HEK293 (cell line): ENCODE data around the gene WRNIP1.

Experiments
- FEZF1 ChIP-seq: fragments of 450-650 bp; formaldehyde crosslinking; IDR thresholded peaks from 2 replicates; pipeline ENCODE4 v1.5.1; 2016; ENCODE audit warnings: missing biosample characterization, missing genetic modification characterization
- KLF10 ChIP-seq: fragments of 450-650 bp; IDR thresholded peaks from 2 replicates; pipeline ENCODE4 v1.5.1; 2018; ENCODE audit warnings: missing biosample characterization, mild to moderate bottlenecking, missing genetic modification characterization
- MYNN ChIP-seq: fragments of 450-650 bp; formaldehyde crosslinking; IDR thresholded peaks from 2 replicates; pipeline ENCODE4 v1.5.1; 2016; ENCODE audit warnings: missing biosample characterization, missing genetic modification characterization, borderline replicate concordance
- SETDB1 ChIP-seq: IDR thresholded peaks from one replicate; pipeline ENCODE4 v1.6.1; 2017; ENCODE audit warnings: mild to moderate bottlenecking, low read length, moderate library complexity, mixed read lengths; ENCODE audit not compliant: insufficient read length
- ZBTB17 ChIP-seq: fragments of 450-650 bp; formaldehyde crosslinking; IDR thresholded peaks from 2 replicates; pipeline ENCODE4 v1.5.1; 2016; ENCODE audit warnings: missing biosample characterization, missing genetic modification characterization
- ZBTB20 ChIP-seq: fragments of 450-650 bp; formaldehyde crosslinking; IDR thresholded peaks from 2 replicates; pipeline ENCODE4 v1.5.1; 2016; ENCODE audit warnings: missing biosample characterization, missing genetic modification characterization
- ZBTB21 ChIP-seq: fragments of 450-650 bp; formaldehyde crosslinking; IDR thresholded peaks from 2 replicates; pipeline ENCODE4 v1.5.1; 2017; ENCODE audit warnings: missing biosample characterization, missing genetic modification characterization
- ZBTB7A ChIP-seq: fragments of 450-650 bp; formaldehyde crosslinking; IDR thresholded peaks from 2 replicates; pipeline ENCODE4 v1.5.1; 2016; ENCODE audit warnings: low read depth, missing biosample characterization, missing genetic modification characterization
- ZEB2 ChIP-seq: fragments of 450-650 bp; formaldehyde crosslinking; IDR thresholded peaks from 2 replicates; pipeline ENCODE4 v1.5.1; 2016; ENCODE audit warnings: missing biosample characterization, missing genetic modification characterization
- ZNF132 ChIP-seq: fragments of 450-650 bp; formaldehyde crosslinking; IDR thresholded peaks from 2 replicates; pipeline ENCODE4 v1.5.1; 2017; ENCODE audit warnings: missing biosample characterization, missing genetic modification characterization, borderline replicate concordance
- ZNF174 ChIP-seq: fragments of 450-650 bp; formaldehyde crosslinking; IDR thresholded peaks from 2 replicates; pipeline ENCODE4 v1.5.0; 2017; ENCODE audit warnings: missing biosample characterization, mild to moderate bottlenecking, missing genetic modification characterization
- ZNF223 ChIP-seq: fragments of 450-650 bp; formaldehyde crosslinking; IDR thresholded peaks from 2 replicates; pipeline ENCODE4 v1.5.1; 2016; ENCODE audit warnings: missing biosample characterization, missing genetic modification characterization
- ZNF239 ChIP-seq: fragments of 450-650 bp; formaldehyde crosslinking; IDR thresholded peaks from 2 replicates; pipeline ENCODE4 v1.5.1; 2016; ENCODE audit warnings: missing biosample characterization, missing genetic modification characterization
- ZNF274 ChIP-seq, 2 experiments: fragments of 200-500 bp in 1 of 2; fragments of 450-650 bp in 1 of 2; sonication (Bioruptor generic) in 1 of 2; formaldehyde crosslinking in 1 of 2; IDR thresholded peaks; 2 replicates each; pipeline versions ENCODE4 v1.5.1 to v1.6.1; 2014 to 2016; ENCODE audit warnings: borderline replicate concordance in 1 of 2, inconsistent platforms in 1 of 2, low read length in 1 of 2, missing biosample characterization in 1 of 2, missing genetic modification characterization in 1 of 2
- ZNF350 ChIP-seq: fragments of 450-650 bp; formaldehyde crosslinking; IDR thresholded peaks from 2 replicates; pipeline ENCODE4 v1.5.0; 2017; ENCODE audit warnings: missing biosample characterization, mild to moderate bottlenecking, missing genetic modification characterization
- ZNF391 ChIP-seq: fragments of 450-650 bp; formaldehyde crosslinking; IDR thresholded peaks from 2 replicates; pipeline ENCODE4 v1.5.1; 2016; ENCODE audit warnings: low read depth, missing biosample characterization, missing genetic modification characterization, borderline replicate concordance
- ZNF501 ChIP-seq: fragments of 450-650 bp; formaldehyde crosslinking; IDR thresholded peaks from 2 replicates; pipeline ENCODE4 v1.5.1; 2016; ENCODE audit warnings: missing biosample characterization, missing genetic modification characterization
- ZNF621 ChIP-seq: fragments of 450-650 bp; formaldehyde crosslinking; IDR thresholded peaks from 2 replicates; pipeline ENCODE4 v1.5.1; 2017; ENCODE audit warnings: missing biosample characterization, missing genetic modification characterization
- ZNF654 ChIP-seq: fragments of 450-650 bp; formaldehyde crosslinking; IDR thresholded peaks from 2 replicates; pipeline ENCODE4 v1.5.1; 2016; ENCODE audit warnings: low read depth, missing biosample characterization, missing genetic modification characterization
- ZNF701 ChIP-seq: fragments of 450-650 bp; formaldehyde crosslinking; IDR thresholded peaks from 2 replicates; pipeline ENCODE4 v1.5.1; 2016; ENCODE audit warnings: missing biosample characterization, missing genetic modification characterization
- ZNF777 ChIP-seq: fragments of 450-650 bp; formaldehyde crosslinking; IDR thresholded peaks from 2 replicates; pipeline ENCODE4 v1.5.1; 2017; ENCODE audit warnings: missing biosample characterization, missing genetic modification characterization, borderline replicate concordance
- ZSCAN23 ChIP-seq: fragments of 450-650 bp; formaldehyde crosslinking; IDR thresholded peaks from 2 replicates; pipeline ENCODE4 v1.5.1; 2016; ENCODE audit warnings: missing biosample characterization, missing genetic modification characterization
- ZSCAN30 ChIP-seq: fragments of 450-650 bp; IDR thresholded peaks from 2 replicates; pipeline ENCODE4 v1.5.1; 2018; ENCODE audit warnings: missing biosample characterization, mild to moderate bottlenecking, missing genetic modification characterization, moderate library complexity
- TF ChIP-seq, protein P1 (sequence below): fragments of 450-650 bp; formaldehyde crosslinking; IDR thresholded peaks from 2 replicates; pipeline ENCODE4 v1.5.1; 2017; ENCODE audit warnings: missing biosample characterization, mild to moderate bottlenecking, missing genetic modification characterization, moderate library complexity
- TF ChIP-seq, protein P2 (sequence below): fragments of 450-650 bp; formaldehyde crosslinking; IDR thresholded peaks from 2 replicates; pipeline ENCODE4 v1.5.1; 2016; ENCODE audit warnings: missing biosample characterization, missing genetic modification characterization
- TF ChIP-seq, protein P3 (sequence below): fragments of 450-650 bp; formaldehyde crosslinking; conservative IDR thresholded peaks from 2 replicates; pipeline ENCODE4 v1.5.1; 2016; ENCODE audit warnings: low read depth, missing biosample characterization, missing genetic modification characterization
- TF ChIP-seq, protein P4 (sequence below): fragments of 450-650 bp; formaldehyde crosslinking; IDR thresholded peaks from 2 replicates; pipeline ENCODE4 v1.5.1; 2016; ENCODE audit warnings: missing biosample characterization, missing genetic modification characterization
- TF ChIP-seq, protein P5 (sequence below): fragments of 450-650 bp; formaldehyde crosslinking; IDR thresholded peaks from 2 replicates; pipeline ENCODE4 v1.5.1; 2016; ENCODE audit warnings: missing biosample characterization, missing genetic modification characterization
- TF ChIP-seq, protein P6 (sequence below): fragments of 450-650 bp; formaldehyde crosslinking; IDR thresholded peaks from 2 replicates; pipeline ENCODE4 v1.5.1; 2017; ENCODE audit warnings: missing biosample characterization, missing genetic modification characterization

The WRNIP1 gene

DNA sequence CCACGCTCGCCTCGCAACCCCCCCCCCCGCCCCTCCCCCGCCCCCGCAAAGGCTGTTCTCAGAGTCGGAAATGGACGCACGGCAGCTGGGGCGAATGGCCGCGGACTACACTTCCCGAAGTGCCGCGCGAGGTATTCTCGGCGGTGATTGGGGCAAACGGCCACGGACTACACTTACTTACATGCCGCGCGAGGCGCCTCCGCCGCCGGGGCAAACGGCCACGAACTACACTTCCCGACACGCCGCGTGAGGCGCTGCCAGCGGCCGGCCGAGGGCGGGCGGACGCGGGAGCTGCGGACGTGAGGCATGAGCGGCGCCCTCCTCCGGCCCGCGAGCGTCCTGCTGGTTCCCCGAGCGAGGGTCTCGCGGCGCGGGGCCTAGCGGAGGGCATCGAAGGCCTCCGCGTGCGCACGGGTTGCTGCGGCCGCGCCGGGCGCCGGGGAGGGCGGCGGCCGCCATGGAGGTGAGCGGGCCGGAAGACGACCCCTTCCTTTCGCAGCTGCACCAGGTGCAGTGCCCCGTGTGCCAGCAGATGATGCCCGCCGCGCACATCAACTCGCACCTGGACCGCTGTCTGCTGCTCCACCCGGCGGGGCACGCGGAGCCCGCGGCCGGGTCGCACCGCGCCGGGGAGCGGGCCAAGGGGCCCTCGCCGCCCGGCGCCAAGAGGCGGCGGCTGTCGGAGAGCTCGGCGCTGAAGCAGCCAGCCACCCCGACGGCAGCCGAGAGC lies at the start of gene WRNIP1 (continued):
- TF ChIP-seq ZNF350, result no peak
- peak; percentile 48 for TF ChIP-seq ZBTB17 (tag by site-specific recombination)
- TF ChIP-seq ZNF174, result no peak
- no peak for TF ChIP-seq ZNF239 (tag by site-specific recombination)
- no peak for TF ChIP-seq ZNF501 (tag by site-specific recombination)
- TF ChIP-seq FEZF1 (tag by site-specific recombination), result no peak
- no peak for TF ChIP-seq ZNF274 (IDR thresholded peaks at IDR 0.05; ENCODE audit: low read length)
- TF ChIP-seq ZNF274 (tag by site-specific recombination; IDR thresholded peaks at IDR 0.05; ENCODE audit: borderline replicate concordance), result no peak
- TF ChIP-seq ZBTB20 (tag by site-specific recombination), result peak; percentile 81
- no peak for TF ChIP-seq MYNN (tag by site-specific recombination)
- TF ChIP-seq, protein P1, sequence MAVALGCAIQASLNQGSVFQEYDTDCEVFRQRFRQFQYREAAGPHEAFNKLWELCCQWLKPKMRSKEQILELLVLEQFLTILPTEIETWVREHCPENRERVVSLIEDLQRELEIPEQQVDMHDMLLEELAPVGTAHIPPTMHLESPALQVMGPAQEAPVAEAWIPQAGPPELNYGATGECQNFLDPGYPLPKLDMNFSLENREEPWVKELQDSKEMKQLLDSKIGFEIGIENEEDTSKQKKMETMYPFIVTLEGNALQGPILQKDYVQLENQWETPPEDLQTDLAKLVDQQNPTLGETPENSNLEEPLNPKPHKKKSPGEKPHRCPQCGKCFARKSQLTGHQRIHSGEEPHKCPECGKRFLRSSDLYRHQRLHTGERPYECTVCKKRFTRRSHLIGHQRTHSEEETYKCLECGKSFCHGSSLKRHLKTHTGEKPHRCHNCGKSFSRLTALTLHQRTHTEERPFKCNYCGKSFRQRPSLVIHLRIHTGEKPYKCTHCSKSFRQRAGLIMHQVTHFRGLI (tag by site-specific recombination), result no peak
- TF ChIP-seq, protein P2, sequence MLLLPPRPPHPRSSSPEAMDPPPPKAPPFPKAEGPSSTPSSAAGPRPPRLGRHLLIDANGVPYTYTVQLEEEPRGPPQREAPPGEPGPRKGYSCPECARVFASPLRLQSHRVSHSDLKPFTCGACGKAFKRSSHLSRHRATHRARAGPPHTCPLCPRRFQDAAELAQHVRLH (tag by site-specific recombination), result no peak
- TF ChIP-seq KLF10, result 0 out of 2 replicates have a peak, but pooled peaks have one; percentile 15
- no peak for TF ChIP-seq ZBTB7A
- TF ChIP-seq SETDB1, result no peak
- TF ChIP-seq ZNF777 (tag by site-specific recombination), result no peak
- TF ChIP-seq, protein P3, sequence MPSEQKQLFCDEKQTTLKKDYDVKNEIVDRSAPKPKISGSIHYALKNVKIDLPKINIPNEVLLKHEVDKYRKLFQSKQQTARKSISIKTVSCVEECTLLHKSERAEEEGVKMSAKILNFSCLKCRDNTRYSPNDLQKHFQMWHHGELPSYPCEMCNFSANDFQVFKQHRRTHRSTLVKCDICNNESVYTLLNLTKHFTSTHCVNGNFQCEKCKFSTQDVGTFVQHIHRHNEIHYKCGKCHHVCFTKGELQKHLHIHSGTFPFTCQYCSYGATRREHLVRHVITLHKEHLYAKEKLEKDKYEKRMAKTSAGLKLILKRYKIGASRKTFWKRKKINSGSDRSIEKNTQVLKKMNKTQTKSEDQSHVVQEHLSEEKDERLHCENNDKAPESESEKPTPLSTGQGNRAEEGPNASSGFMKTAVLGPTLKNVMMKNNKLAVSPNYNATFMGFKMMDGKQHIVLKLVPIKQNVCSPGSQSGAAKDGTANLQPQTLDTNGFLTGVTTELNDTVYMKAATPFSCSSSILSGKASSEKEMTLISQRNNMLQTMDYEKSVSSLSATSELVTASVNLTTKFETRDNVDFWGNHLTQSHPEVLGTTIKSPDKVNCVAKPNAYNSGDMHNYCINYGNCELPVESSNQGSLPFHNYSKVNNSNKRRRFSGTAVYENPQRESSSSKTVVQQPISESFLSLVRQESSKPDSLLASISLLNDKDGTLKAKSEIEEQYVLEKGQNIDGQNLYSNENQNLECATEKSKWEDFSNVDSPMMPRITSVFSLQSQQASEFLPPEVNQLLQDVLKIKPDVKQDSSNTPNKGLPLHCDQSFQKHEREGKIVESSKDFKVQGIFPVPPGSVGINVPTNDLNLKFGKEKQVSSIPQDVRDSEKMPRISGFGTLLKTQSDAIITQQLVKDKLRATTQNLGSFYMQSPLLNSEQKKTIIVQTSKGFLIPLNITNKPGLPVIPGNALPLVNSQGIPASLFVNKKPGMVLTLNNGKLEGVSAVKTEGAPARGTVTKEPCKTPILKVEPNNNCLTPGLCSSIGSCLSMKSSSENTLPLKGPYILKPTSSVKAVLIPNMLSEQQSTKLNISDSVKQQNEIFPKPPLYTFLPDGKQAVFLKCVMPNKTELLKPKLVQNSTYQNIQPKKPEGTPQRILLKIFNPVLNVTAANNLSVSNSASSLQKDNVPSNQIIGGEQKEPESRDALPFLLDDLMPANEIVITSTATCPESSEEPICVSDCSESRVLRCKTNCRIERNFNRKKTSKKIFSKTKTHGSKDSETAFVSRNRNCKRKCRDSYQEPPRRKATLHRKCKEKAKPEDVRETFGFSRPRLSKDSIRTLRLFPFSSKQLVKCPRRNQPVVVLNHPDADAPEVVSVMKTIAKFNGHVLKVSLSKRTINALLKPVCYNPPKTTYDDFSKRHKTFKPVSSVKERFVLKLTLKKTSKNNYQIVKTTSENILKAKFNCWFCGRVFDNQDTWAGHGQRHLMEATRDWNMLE (tag by site-specific recombination), result no peak
- TF ChIP-seq ZNF223, result no peak
- no peak for TF ChIP-seq ZNF391 (tag by site-specific recombination)
- TF ChIP-seq, protein P4, sequence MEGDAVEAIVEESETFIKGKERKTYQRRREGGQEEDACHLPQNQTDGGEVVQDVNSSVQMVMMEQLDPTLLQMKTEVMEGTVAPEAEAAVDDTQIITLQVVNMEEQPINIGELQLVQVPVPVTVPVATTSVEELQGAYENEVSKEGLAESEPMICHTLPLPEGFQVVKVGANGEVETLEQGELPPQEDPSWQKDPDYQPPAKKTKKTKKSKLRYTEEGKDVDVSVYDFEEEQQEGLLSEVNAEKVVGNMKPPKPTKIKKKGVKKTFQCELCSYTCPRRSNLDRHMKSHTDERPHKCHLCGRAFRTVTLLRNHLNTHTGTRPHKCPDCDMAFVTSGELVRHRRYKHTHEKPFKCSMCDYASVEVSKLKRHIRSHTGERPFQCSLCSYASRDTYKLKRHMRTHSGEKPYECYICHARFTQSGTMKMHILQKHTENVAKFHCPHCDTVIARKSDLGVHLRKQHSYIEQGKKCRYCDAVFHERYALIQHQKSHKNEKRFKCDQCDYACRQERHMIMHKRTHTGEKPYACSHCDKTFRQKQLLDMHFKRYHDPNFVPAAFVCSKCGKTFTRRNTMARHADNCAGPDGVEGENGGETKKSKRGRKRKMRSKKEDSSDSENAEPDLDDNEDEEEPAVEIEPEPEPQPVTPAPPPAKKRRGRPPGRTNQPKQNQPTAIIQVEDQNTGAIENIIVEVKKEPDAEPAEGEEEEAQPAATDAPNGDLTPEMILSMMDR, result peak; percentile 84
- no peak for TF ChIP-seq ZBTB21
- no peak for TF ChIP-seq ZSCAN23 (tag by site-specific recombination)
- TF ChIP-seq ZNF621 (tag by site-specific recombination), result no peak
- TF ChIP-seq ZNF132, result no peak
- no peak for TF ChIP-seq ZNF654 (tag by site-specific recombination)
- TF ChIP-seq, protein P5, sequence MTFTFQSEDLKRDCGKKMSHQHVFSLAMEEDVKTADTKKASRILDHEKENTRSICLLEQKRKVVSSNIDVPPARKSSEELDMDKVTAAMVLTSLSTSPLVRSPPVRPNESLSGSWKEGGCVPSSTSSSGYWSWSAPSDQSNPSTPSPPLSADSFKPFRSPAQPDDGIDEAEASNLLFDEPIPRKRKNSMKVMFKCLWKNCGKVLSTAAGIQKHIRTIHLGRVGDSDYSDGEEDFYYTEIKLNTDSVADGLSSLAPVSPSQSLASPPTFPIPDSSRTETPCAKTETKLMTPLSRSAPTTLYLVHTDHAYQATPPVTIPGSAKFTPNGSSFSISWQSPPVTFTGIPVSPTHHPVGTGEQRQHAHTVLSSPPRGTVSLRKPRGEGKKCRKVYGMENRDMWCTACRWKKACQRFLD, result no peak
- TF ChIP-seq ZSCAN30 (tag by site-specific recombination), result peak; percentile 90
- TF ChIP-seq ZNF701 (tag by site-specific recombination), result no peak
- TF ChIP-seq, protein P6, sequence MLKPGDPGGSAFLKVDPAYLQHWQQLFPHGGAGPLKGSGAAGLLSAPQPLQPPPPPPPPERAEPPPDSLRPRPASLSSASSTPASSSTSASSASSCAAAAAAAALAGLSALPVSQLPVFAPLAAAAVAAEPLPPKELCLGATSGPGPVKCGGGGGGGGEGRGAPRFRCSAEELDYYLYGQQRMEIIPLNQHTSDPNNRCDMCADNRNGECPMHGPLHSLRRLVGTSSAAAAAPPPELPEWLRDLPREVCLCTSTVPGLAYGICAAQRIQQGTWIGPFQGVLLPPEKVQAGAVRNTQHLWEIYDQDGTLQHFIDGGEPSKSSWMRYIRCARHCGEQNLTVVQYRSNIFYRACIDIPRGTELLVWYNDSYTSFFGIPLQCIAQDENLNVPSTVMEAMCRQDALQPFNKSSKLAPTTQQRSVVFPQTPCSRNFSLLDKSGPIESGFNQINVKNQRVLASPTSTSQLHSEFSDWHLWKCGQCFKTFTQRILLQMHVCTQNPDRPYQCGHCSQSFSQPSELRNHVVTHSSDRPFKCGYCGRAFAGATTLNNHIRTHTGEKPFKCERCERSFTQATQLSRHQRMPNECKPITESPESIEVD (tag by site-specific recombination), result no peak
- TF ChIP-seq ZEB2, result no peak
